GM12878 (cell line): ENCODE measurements around the gene RAB24. TPM values are rescaled to one million over a fixed set of nuclear protein-coding genes. Genes with fewer than 3 reads are reported as not detected.

Experiments used
- ASH2L ChIP-seq: fragments of 300-600, 200-600 bp; sonication (generic); IDR thresholded peaks from 2 replicates; pipeline ENCODE4 v1.6.1; 2017; ENCODE audit warnings: low read depth, mild to moderate bottlenecking, borderline replicate concordance
- BACH1 ChIP-seq: fragments of 450-650 bp; IDR thresholded peaks from 2 replicates; pipeline ENCODE4 v1.6.1; 2017; ENCODE audit warnings: mild to moderate bottlenecking, borderline replicate concordance
- BRCA1 ChIP-seq: IDR thresholded peaks from 2 replicates; pipeline ENCODE4 v1.6.1; 2011; ENCODE audit warnings: low read depth, low read length, improper control_type of control experiment
- E2F4 ChIP-seq: IDR thresholded peaks from 2 replicates; pipeline ENCODE4 v1.6.1; 2012; ENCODE audit warnings: low read depth, low read length, improper control_type of control experiment
- EED ChIP-seq: sonication (generic); IDR thresholded peaks from 2 replicates; pipeline ENCODE4 v1.6.1; 2016; ENCODE audit warnings: antibody characterized with exemption, low read depth
- ELK1 ChIP-seq: IDR thresholded peaks from 2 replicates; pipeline ENCODE4 v1.6.1; 2012; ENCODE audit warnings: low read depth, low read length, improper control_type of control experiment
- EP300 ChIP-seq, 2 experiments: fragments of 150-350 bp in 1 of 2; IDR thresholded peaks; 2 replicates each; pipeline ENCODE4 v1.6.1; 2011 to 2012; ENCODE audit warnings: low read depth in 2 of 2, low read length in 2 of 2, borderline replicate concordance in 1 of 2, improper control_type of control experiment in 1 of 2, inconsistent platforms in 1 of 2; ENCODE audit not compliant: control insufficient read depth in 1 of 2
- GATAD2B ChIP-seq: fragments of 450-650 bp; conservative IDR thresholded peaks from 2 replicates; pipeline ENCODE4 v1.6.1; 2017; ENCODE audit warnings: low read depth, mild to moderate bottlenecking, moderate library complexity
- KDM1A ChIP-seq: fragments of 200-600 bp; sonication (generic); IDR thresholded peaks from 2 replicates; pipeline ENCODE4 v1.6.1; 2016; ENCODE audit warnings: borderline replicate concordance
- KLF5 ChIP-seq: fragments of 450-650 bp; IDR thresholded peaks from 2 replicates; pipeline ENCODE4 v1.6.1; 2014; ENCODE audit warnings: mild to moderate bottlenecking; ENCODE audit not compliant: partially characterized antibody
- NFXL1 ChIP-seq: fragments of 450-650 bp; IDR thresholded peaks from 2 replicates; pipeline ENCODE4 v1.6.1; 2017; ENCODE audit warnings: antibody characterized with exemption, mild to moderate bottlenecking, borderline replicate concordance
- NR2C2 ChIP-seq: IDR thresholded peaks from 2 replicates; pipeline ENCODE4 v1.6.1; 2011; ENCODE audit warnings: borderline replicate concordance, low read depth; ENCODE audit not compliant: control insufficient read depth, insufficient read length
- PAX5 ChIP-seq: IDR thresholded peaks from 2 replicates; pipeline ENCODE4 v1.6.1; 2011; ENCODE audit warnings: low read depth, low read length, borderline replicate concordance
- SMAD1 ChIP-seq: fragments of 450-650 bp; IDR thresholded peaks from 2 replicates; pipeline ENCODE4 v1.6.1; 2018; ENCODE audit warnings: mild to moderate bottlenecking, low read depth; ENCODE audit not compliant: partially characterized antibody
- SREBF1 ChIP-seq: IDR thresholded peaks from 2 replicates; pipeline ENCODE4 v1.6.1; 2012; ENCODE audit warnings: mild to moderate bottlenecking, low read length
- TCF12 ChIP-seq: IDR thresholded peaks from 2 replicates; pipeline ENCODE4 v1.6.1; 2011; ENCODE audit warnings: low read depth, mild to moderate bottlenecking, low read length
- USF1 ChIP-seq: IDR thresholded peaks from 2 replicates; pipeline ENCODE4 v1.6.1; 2011; ENCODE audit warnings: borderline replicate concordance, low read depth, mild to moderate bottlenecking, moderate library complexity, mixed read lengths, low read length; ENCODE audit not compliant: insufficient read depth; ENCODE audit errors: extremely low read length
- YY1 ChIP-seq: IDR thresholded peaks from 2 replicates; pipeline ENCODE4 v1.6.1; 2011; ENCODE audit warnings: low read depth, mild to moderate bottlenecking, low read length
- polyA plus RNA-seq, 11 experiments: library from polyadenylated mRNA; depleted of rRNA in 4 of 11; unstranded in 6 of 11; stranded (reverse) in 5 of 11; fragments of >200 nt; fragmentation: Nextera tagmentation in 4 of 11; fragmentation: Illumina TruSeq in 1 of 11; extraction: Ambion mirVana in 4 of 11; extraction: Trizol in 1 of 11; gene quantifications; 1 replicate in 1 of 11; 2 replicates in 10 of 11; pipeline versions ENCODE4 v1.2.1 to v1.2.3, GENCODE V29; 2011 to 2016; ENCODE audit warnings: inconsistent platforms in 2 of 11, missing spikeins in 2 of 11, low read depth in 1 of 11
- total RNA-seq, 4 experiments: library from RNA; depleted of rRNA in 3 of 4; stranded (reverse); fragments of >200 nt in 3 of 4; fragmentation: Illumina TruSeq in 1 of 4; extraction: Trizol in 1 of 4; gene quantifications; 2 replicates each; pipeline versions ENCODE4 v1.2.1 to v1.2.3, GENCODE V29; 2013 to 2021
- TF ChIP-seq, protein P1 (sequence below): fragments of 450-650 bp; formaldehyde crosslinking; IDR thresholded peaks from 2 replicates; pipeline ENCODE4 v1.4.0; 2020; ENCODE audit warnings: mild to moderate bottlenecking, moderate library complexity
- TF ChIP-seq, protein P2 (sequence below): fragments of 450-650 bp; conservative IDR thresholded peaks from 2 replicates; pipeline ENCODE4 v1.6.1; 2017; ENCODE audit warnings: mild to moderate bottlenecking, moderate library complexity

The RAB24 gene
- total and polyA plus RNA-seq, 10 of the 15 experiments (the other 5 are each of a cell fraction or from before 2014, with no cell fraction given) = 8.0 to 44.4 (median 24.4) TPM

- TF ChIP-seq SREBF1 (no peak), ASH2L (no peak), E2F4 (peak; percentile 93), EED (no peak), GATAD2B (peak; percentile 59; the same call in 1 of the 2 replicates), EP300 (IDR thresholded peaks at IDR 0.05; ENCODE audit: borderline replicate concordance in 1 of 2, control insufficient read depth in 1 of 2, low read depth in 2 of 2, low read length in 2 of 2) (no peak), BRCA1 (no peak), KDM1A (no peak), NFXL1 (no peak), PAX5 (no peak), BACH1 (no peak), YY1 (0 out of 2 replicates have a peak, but pooled peaks have one; percentile 6), KLF5 (no peak), ELK1 (no peak), TCF12 (no peak), USF1 (peak; percentile 72), NR2C2 (no peak), SMAD1 (no peak)
- TF ChIP-seq, protein P1, sequence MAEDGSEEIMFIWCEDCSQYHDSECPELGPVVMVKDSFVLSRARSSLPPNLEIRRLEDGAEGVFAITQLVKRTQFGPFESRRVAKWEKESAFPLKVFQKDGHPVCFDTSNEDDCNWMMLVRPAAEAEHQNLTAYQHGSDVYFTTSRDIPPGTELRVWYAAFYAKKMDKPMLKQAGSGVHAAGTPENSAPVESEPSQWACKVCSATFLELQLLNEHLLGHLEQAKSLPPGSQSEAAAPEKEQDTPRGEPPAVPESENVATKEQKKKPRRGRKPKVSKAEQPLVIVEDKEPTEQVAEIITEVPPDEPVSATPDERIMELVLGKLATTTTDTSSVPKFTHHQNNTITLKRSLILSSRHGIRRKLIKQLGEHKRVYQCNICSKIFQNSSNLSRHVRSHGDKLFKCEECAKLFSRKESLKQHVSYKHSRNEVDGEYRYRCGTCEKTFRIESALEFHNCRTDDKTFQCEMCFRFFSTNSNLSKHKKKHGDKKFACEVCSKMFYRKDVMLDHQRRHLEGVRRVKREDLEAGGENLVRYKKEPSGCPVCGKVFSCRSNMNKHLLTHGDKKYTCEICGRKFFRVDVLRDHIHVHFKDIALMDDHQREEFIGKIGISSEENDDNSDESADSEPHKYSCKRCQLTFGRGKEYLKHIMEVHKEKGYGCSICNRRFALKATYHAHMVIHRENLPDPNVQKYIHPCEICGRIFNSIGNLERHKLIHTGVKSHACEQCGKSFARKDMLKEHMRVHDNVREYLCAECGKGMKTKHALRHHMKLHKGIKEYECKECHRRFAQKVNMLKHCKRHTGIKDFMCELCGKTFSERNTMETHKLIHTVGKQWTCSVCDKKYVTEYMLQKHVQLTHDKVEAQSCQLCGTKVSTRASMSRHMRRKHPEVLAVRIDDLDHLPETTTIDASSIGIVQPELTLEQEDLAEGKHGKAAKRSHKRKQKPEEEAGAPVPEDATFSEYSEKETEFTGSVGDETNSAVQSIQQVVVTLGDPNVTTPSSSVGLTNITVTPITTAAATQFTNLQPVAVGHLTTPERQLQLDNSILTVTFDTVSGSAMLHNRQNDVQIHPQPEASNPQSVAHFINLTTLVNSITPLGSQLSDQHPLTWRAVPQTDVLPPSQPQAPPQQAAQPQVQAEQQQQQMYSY (CRISPR knock-in tag) = no peak
- TF ChIP-seq, protein P2, sequence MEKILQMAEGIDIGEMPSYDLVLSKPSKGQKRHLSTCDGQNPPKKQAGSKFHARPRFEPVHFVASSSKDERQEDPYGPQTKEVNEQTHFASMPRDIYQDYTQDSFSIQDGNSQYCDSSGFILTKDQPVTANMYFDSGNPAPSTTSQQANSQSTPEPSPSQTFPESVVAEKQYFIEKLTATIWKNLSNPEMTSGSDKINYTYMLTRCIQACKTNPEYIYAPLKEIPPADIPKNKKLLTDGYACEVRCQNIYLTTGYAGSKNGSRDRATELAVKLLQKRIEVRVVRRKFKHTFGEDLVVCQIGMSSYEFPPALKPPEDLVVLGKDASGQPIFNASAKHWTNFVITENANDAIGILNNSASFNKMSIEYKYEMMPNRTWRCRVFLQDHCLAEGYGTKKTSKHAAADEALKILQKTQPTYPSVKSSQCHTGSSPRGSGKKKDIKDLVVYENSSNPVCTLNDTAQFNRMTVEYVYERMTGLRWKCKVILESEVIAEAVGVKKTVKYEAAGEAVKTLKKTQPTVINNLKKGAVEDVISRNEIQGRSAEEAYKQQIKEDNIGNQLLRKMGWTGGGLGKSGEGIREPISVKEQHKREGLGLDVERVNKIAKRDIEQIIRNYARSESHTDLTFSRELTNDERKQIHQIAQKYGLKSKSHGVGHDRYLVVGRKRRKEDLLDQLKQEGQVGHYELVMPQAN = peak; percentile 97
Measured at GRCh38 chr5:177311723-177312648, 8.5 kb upstream of the RAB24 start, which contains the start of gene MXD3 (continued).
